Measurements from ENCODE around the gene LSMEM2.
A peak's percentile ranks its signal among the peaks of the same experiment; 100 is the strongest.

The LSMEM2 gene

DNA sequence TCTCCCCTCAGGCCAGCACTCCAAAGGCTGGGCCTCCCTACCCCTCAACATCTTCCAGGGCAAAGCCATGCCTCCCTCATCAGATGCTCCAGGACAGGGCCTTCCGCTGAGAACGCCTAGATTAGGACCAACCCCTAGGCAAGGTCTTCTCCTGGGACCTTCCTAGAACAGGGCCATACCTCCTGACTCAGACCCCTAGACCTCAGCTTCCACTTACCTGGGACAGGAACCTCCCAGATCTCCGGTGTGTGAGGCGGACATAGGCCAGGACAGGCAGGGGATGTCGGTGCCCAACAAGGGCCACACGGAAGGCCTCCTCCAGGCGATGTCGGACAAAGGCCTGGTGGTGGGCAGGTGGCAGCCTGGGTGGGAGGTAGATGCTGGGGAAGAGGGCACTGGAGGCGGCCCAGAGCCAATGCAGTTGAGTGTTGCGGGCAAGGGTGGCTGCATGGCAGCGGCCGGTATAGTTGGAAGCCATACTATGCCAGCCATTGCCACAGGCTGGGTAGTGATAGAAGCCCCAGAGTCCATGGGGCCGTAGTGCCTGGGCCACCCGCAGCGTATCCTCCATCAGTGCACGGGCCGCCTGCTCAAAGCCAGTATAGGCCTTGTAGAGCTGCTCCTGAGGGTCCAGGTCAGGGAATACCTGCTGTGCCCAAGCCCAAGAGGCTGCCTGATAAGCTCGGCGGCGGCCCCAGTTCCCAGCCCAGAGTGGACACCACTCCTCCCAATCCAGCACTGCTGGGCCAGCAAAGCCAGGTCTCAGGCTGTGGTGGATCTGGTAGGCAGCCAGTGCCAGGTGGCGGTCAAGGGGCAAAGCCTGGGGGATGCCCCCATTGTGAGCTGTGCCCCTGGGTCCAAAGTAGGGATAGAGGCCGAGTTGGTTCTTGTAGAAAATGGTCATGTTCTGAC, 15.9 kb downstream of the LSMEM2 start:
- no peaks in the 10 kb centered on the region for H3K27me3 ChIP-seq (ENCODE audit: control insufficient read depth in 1 of 2, insufficient read depth in 2 of 2, low read length in 2 of 2)
- H3K9ac ChIP-seq (ENCODE audit: low read length in 2 of 2), result no peak overlapping the region
- H3K27ac ChIP-seq (ENCODE audit: low read length), result no peak overlapping the region
- peaks cover 38% of the 10 kb centered on the region for H3K4me1 ChIP-seq (ENCODE audit: control insufficient read depth, insufficient read depth, low read length)
- no peaks in the 10 kb centered on the region for H3K9me3 ChIP-seq (ENCODE audit: control insufficient read depth in 2 of 2, low read length in 2 of 2)
- peaks cover 5 to 7% of the 10 kb centered on the region in 2 donors for H3K36me3 ChIP-seq (ENCODE audit: control insufficient read depth in 2 of 2, insufficient read depth in 2 of 2, low read length in 2 of 2)
- no peak overlapping the region for H3K4me3 ChIP-seq (ENCODE audit: low read length in 2 of 2)

DNA sequence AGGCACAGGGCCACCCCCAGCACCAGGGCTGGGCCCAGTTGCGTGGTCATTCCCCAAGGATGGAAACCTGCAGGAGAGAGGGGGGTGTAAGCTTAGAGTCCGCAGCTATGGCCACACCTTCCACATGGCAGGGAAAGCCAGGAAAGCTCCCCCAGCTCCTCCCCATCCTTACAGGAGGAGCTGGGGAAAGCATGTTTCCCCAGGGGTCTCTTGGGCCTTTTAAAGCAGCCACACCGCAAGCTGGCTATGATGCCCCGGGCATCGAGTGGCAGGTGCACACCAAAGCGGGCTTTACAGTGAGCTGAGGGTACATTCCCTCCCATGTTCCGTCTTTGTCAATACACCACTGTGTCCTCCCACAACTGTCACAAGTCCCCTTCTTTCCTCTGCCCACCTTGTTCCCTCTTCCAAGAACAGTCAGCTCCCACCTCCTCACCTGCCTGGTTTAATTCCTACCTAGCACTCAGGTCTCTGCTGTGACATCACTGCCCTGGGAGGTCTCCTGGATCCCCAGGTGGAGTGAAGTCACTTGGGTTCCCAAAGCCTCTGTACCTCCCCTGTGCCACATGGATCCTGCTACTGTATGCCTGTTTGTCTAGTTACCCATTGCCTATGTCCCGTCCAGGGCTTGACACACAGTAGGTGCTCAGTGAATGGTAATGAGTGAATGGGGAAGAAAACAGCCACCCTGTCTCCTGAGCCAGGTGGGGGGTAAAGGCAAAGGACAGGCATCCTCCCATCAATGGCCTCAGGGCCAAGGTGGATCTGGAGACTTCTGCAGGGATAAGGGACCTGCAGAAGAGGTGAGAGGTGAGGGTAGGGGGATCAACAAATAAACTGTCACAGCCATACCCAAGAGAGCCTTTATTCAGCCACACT, 16.9 kb downstream of the LSMEM2 start:
- Histone ChIP-seq H3K9me3 (ENCODE audit: control insufficient read depth in 2 of 2, low read length in 2 of 2) (no peaks in the 10 kb centered on the region), H3K27me3 (ENCODE audit: control insufficient read depth in 1 of 2, insufficient read depth in 2 of 2, low read length in 2 of 2) (no peaks in the 10 kb centered on the region), H3K27ac (ENCODE audit: low read length) (no peak overlapping the region), H3K4me1 (ENCODE audit: control insufficient read depth, insufficient read depth, low read length) (peaks cover 42% of the 10 kb centered on the region), H3K4me3 (ENCODE audit: low read length in 2 of 2) (no peak overlapping the region), H3K36me3 (ENCODE audit: control insufficient read depth in 2 of 2, insufficient read depth in 2 of 2, low read length in 2 of 2) (no peaks in the 10 kb centered on the region), H3K9ac (ENCODE audit: low read length in 2 of 2) (no peak overlapping the region)

DNA sequence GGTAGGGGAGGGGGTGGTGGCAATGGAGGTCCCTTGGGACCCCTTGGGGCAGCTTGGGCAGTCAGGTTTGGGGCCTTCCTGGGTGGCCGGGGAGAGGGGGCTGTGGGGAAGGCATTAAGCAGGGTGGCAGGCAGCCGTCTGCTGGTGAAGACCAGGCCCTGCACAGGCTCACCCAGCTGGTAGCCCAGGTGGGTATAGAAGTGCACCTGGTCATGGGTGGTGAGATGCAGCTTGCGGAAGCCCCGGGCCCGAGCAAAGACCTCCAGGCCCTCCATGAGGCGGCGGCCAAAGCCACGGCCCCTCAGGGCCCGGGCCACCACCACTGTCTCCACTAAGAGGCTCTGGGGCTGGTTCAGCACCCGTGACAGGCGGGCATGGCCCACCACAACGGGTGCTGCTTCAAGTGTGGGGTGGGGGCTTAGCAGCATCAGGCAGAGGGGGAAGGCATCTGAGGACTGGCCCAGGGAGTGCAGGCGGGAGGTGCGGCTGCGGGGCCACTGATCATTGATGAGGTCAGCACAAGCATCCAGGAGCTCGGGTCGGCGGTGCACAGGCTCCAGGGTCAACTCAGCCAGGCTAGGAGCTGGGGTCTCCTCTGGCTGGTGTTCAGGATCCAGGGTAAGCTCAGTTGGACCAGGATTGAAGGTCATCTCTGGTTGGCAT, 18.0 kb downstream of the LSMEM2 start:
- no peak overlapping the region for H3K4me3 ChIP-seq (ENCODE audit: low read length in 2 of 2)
- no peak overlapping the region for H3K27ac ChIP-seq (ENCODE audit: low read length)
- H3K9ac ChIP-seq (ENCODE audit: low read length in 2 of 2), result no peak overlapping the region
- peaks cover 33% of the 10 kb centered on the region for H3K4me1 ChIP-seq (ENCODE audit: control insufficient read depth, insufficient read depth, low read length)
- H3K27me3 ChIP-seq (ENCODE audit: control insufficient read depth in 1 of 2, insufficient read depth in 2 of 2, low read length in 2 of 2), result no peaks in the 10 kb centered on the region
- no peaks in the 10 kb centered on the region for H3K9me3 ChIP-seq (ENCODE audit: control insufficient read depth in 2 of 2, low read length in 2 of 2)
- no peaks in the 10 kb centered on the region for H3K36me3 ChIP-seq (ENCODE audit: control insufficient read depth in 2 of 2, insufficient read depth in 2 of 2, low read length in 2 of 2)

DNA sequence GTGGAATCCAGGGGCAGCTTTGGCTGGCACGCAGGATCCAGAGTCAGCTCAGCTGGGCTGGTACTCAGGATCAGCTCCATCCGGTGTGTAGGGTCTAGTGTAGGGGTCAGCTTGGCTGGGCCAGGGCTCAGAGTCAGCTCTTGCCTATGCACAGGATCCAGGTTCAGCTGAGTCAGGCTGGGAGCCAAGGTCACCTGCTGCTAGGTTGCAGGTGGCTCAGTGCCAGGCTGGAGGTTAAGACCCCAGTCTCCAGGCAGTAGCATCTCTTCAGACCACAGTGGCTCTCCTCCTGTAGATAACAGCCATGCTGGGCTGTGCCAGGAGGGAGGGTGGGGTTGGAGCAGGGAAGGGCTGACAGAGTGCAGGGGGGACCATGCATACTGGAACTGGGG, 18.5 kb downstream of the LSMEM2 start:
- Histone ChIP-seq H3K9me3 (ENCODE audit: control insufficient read depth in 2 of 2, low read length in 2 of 2) (no peaks in the 10 kb centered on the region), H3K4me3 (ENCODE audit: low read length in 2 of 2) (no peak overlapping the region), H3K9ac (ENCODE audit: low read length in 2 of 2) (no peak overlapping the region), H3K4me1 (ENCODE audit: control insufficient read depth, insufficient read depth, low read length) (peaks cover 34% of the 10 kb centered on the region), H3K27ac (ENCODE audit: low read length) (no peak overlapping the region), H3K36me3 (ENCODE audit: control insufficient read depth in 2 of 2, insufficient read depth in 2 of 2, low read length in 2 of 2) (no peaks in the 10 kb centered on the region), H3K27me3 (ENCODE audit: control insufficient read depth in 1 of 2, insufficient read depth in 2 of 2, low read length in 2 of 2) (no peaks in the 10 kb centered on the region)

DNA sequence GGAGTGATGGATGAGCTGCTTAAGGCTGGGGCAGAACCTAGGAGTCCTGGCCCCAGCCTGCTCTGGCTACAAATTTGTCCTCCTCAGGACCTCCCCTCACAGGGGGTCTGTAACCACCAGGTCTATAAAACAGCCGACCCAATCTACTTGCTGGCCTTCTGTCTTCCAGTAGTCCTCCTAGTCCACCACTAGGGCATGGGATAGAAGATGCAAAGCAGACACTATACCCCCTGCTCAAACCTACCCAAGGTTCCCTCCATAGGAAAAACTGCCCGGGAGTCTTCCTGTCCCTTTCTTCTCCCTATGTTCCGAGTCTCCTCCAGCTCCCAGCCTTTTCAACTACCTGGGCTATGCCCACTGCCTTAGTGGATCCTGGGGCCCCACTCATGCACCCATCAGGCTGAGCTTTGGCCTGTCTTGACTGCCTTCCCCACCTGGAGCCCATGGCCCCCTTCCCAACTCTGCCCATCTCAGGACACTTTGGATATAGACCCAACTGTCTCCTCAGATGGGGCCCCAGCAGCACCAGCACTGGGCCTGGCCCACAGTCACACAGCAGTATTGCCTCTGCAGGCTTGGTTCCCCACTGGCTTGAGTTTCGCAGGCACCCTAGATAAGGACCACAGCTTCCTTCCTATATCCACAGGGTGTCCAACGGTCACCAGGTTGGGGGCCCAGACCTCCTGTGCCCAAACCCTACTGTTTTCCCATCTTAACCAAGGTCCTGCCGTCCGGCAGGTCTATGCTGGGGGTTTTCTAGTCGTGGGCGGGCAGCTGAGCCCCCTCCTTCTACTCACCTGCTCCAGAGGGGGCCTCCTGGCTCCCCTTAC, 19.2 kb downstream of the LSMEM2 start:
- no peaks in the 10 kb centered on the region for H3K9me3 ChIP-seq (ENCODE audit: control insufficient read depth in 2 of 2, low read length in 2 of 2)
- no peaks in the 10 kb centered on the region for H3K27me3 ChIP-seq (ENCODE audit: control insufficient read depth in 1 of 2, insufficient read depth in 2 of 2, low read length in 2 of 2)
- H3K36me3 ChIP-seq (ENCODE audit: control insufficient read depth in 2 of 2, insufficient read depth in 2 of 2, low read length in 2 of 2), result no peaks in the 10 kb centered on the region
- H3K9ac ChIP-seq (ENCODE audit: low read length in 2 of 2), result peak overlapping the region; percentile 73 to 87
- peaks cover 35% of the 10 kb centered on the region for H3K4me1 ChIP-seq (ENCODE audit: control insufficient read depth, insufficient read depth, low read length)
- peak overlapping the region; percentile 84 for H3K27ac ChIP-seq (ENCODE audit: low read length)
- peak overlapping the region; percentile 71 to 92 for H3K4me3 ChIP-seq (ENCODE audit: low read length in 2 of 2)

DNA sequence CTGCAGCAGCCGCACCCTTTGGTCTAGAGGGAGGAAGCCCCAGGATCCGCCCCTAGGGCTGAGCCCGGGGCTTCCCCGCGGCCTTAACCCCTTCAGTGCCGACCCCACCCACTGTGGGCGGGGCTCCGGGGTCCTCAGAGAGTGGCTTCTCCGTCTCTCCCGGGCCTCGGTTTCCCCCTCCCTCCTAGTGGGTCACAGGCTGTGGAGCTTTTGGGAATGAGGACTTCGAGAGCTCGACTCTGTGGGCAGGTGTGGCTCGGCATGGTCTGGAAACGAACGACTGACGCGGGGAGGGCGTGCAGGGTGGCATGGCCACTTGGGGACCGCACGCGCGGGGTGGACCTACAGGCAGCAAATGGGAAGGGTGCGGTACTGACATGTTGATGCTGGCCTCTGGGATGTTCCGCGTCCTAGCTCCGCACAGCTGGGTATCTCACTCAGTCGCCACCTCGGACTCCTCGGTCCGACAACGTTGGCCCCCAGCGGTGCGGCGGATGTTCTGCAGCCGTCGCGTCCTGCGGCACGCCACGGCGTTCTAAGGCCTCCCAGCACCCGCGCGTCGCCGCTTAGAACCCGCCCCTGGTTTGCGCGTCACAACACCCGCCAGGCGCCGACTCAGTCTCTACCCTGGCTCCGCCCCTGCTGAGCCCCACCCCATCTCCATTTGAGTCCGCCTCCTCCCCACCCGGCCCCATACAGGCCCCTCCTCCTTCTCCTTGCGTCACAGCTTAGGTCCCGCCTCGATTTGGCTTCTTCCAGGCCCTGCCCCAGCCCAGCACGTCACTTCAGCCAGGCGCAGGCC, 20.1 kb downstream of the LSMEM2 start, which contains the start of the genes HYAL3 and NAA80:
Gene HYAL3 (minus strand): TSS at position 570 of the 802 bp plus-strand sequence. CDS start 3,803 bp downstream, outside the sequence.
Gene NAA80 (minus strand): TSS at position 570 of the 802 bp plus-strand sequence. CDS start 1,942 bp downstream, outside the sequence.
- no peaks in the 10 kb centered on the region for H3K27me3 ChIP-seq (ENCODE audit: control insufficient read depth in 1 of 2, insufficient read depth in 2 of 2, low read length in 2 of 2)
- H3K9ac ChIP-seq (ENCODE audit: low read length in 2 of 2), result peak within 1 kb of the TSS; percentile 73 to 89
- H3K4me1 ChIP-seq (ENCODE audit: control insufficient read depth, insufficient read depth, low read length), result peaks cover 39% of the 10 kb centered on the region
- peak within 1 kb of the TSS; percentile 71 to 92 for H3K4me3 ChIP-seq (ENCODE audit: low read length in 2 of 2)
- H3K36me3 ChIP-seq (ENCODE audit: control insufficient read depth in 2 of 2, insufficient read depth in 2 of 2, low read length in 2 of 2), result no peaks in the 10 kb centered on the region
- peak within 1 kb of the TSS; percentile 84 for H3K27ac ChIP-seq (ENCODE audit: low read length)
- H3K9me3 ChIP-seq (ENCODE audit: control insufficient read depth in 2 of 2, low read length in 2 of 2), result no peaks in the 10 kb centered on the region

DNA sequence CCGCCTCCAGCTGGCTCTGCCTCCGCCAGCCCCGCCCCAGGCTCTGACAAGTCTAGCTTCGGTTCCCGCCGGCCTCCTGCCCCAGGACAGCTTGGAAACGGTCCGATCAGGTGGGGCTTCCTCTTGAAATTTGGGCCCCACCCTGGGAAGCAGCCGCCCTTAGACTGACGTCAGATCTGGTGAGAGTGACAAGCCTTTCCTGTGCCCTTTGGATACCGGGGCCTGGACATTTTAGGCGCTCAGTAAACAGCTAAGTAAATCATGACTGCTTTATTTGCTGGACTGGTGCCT, 20.7 kb downstream of the LSMEM2 start:
- H3K9me3 ChIP-seq (ENCODE audit: control insufficient read depth in 2 of 2, low read length in 2 of 2), result no peaks in the 10 kb centered on the region
- no peaks in the 10 kb centered on the region for H3K27me3 ChIP-seq (ENCODE audit: control insufficient read depth in 1 of 2, insufficient read depth in 2 of 2, low read length in 2 of 2)
- no peaks in the 10 kb centered on the region for H3K36me3 ChIP-seq (ENCODE audit: control insufficient read depth in 2 of 2, insufficient read depth in 2 of 2, low read length in 2 of 2)
- H3K27ac ChIP-seq (ENCODE audit: low read length), result peak overlapping the region; percentile 84
- H3K4me3 ChIP-seq (ENCODE audit: low read length in 2 of 2), result peak overlapping the region; percentile 44 to 86
- peak overlapping the region; percentile 42 to 89 for H3K9ac ChIP-seq (ENCODE audit: low read length in 2 of 2)
- H3K4me1 ChIP-seq (ENCODE audit: control insufficient read depth, insufficient read depth, low read length), result peaks cover 39% of the 10 kb centered on the region

DNA sequence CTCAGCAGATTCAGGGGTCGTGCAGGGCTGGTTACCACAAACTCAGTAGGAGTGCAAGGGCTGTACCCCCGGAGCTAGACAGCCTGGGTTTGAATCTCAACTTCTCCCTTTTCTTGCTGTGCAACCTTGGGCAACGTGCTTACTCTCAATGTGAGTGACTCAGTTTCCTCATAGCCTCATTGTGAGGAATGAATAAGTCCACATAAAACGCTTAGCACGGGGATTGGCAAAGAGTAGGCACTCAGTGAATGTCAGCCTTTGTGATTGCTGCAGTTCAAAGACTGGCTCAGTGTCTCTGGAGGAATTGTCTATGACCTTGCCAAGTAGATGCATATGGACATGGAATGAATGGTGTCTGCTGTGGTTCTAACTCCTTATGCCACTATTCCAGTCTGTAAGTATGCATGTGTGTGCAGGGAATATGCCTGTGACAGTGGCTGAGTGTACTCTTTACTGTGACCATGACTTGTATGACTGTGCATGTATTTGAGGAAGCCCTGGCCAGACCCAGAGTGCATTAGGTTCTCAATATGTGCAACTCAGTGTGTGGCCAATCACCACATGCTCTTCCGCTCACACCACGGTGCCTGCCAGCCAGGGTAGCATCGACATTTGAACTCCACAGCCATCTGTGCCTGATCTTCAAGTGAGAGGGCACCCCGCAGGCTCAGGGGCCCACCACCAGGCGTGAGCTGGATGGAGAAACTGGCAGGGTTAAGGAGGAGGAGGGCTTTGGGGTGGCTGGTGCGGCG, 21.2 kb downstream of the LSMEM2 start:
- peaks cover 39% of the 10 kb centered on the region for H3K4me1 ChIP-seq (ENCODE audit: control insufficient read depth, insufficient read depth, low read length)
- H3K9ac ChIP-seq (ENCODE audit: low read length in 2 of 2), result peak overlapping the region; percentile 42 to 89
- no peaks in the 10 kb centered on the region for H3K9me3 ChIP-seq (ENCODE audit: control insufficient read depth in 2 of 2, low read length in 2 of 2)
- H3K4me3 ChIP-seq (ENCODE audit: low read length in 2 of 2), result peak overlapping the region; percentile 44 to 86
- H3K27me3 ChIP-seq (ENCODE audit: control insufficient read depth in 1 of 2, insufficient read depth in 2 of 2, low read length in 2 of 2), result no peaks in the 10 kb centered on the region
- peak overlapping the region; percentile 84 for H3K27ac ChIP-seq (ENCODE audit: low read length)
- H3K36me3 ChIP-seq (ENCODE audit: control insufficient read depth in 2 of 2, insufficient read depth in 2 of 2, low read length in 2 of 2), result no peaks in the 10 kb centered on the region

GRCh38 chr3:50300681-50301254, 21.9 kb downstream of the LSMEM2 start:
- peak overlapping the region; percentile 84 for H3K27ac ChIP-seq (ENCODE audit: low read length)
- peak overlapping the region in 1 of 2 donors; percentile 42 for H3K9ac ChIP-seq (ENCODE audit: low read length in 2 of 2)
- peak overlapping the region; percentile 44 to 86 for H3K4me3 ChIP-seq (ENCODE audit: low read length in 2 of 2)

More at GRCh38 chr3:50300681-50301254, 21.9 kb downstream of the LSMEM2 start:
- no peaks in the 10 kb centered on the region for H3K27me3 ChIP-seq (ENCODE audit: control insufficient read depth in 1 of 2, insufficient read depth in 2 of 2, low read length in 2 of 2)
- H3K36me3 ChIP-seq (ENCODE audit: control insufficient read depth in 2 of 2, insufficient read depth in 2 of 2, low read length in 2 of 2), result no peaks in the 10 kb centered on the region
- peaks cover 39% of the 10 kb centered on the region for H3K4me1 ChIP-seq (ENCODE audit: control insufficient read depth, insufficient read depth, low read length)
- H3K9me3 ChIP-seq (ENCODE audit: control insufficient read depth in 2 of 2, low read length in 2 of 2), result no peaks in the 10 kb centered on the region

Data from stomach smooth muscle (tissue), 2 donors.